Measurements from ENCODE around the gene CHST8.

DNA sequence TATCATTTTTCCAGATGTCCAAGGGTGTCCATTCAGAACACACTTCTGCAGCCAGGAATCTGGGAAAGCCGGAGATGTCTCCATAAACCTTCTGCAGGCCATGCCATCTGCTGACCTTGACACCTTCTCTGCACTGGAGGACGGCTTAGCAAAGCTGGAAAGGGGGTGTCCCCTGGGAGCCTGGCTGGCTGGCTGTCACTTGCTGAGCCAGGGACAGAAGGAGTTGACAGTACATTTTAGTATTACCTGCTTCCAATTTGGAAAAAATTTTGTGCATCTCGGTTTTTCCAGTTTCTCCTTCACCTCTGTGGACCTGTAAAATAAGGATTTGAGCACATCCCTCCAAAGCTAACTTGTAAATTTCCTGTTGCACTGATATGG lies 8.1 kb upstream of the CHST8 start:
- TF ChIP-seq, protein P1, sequence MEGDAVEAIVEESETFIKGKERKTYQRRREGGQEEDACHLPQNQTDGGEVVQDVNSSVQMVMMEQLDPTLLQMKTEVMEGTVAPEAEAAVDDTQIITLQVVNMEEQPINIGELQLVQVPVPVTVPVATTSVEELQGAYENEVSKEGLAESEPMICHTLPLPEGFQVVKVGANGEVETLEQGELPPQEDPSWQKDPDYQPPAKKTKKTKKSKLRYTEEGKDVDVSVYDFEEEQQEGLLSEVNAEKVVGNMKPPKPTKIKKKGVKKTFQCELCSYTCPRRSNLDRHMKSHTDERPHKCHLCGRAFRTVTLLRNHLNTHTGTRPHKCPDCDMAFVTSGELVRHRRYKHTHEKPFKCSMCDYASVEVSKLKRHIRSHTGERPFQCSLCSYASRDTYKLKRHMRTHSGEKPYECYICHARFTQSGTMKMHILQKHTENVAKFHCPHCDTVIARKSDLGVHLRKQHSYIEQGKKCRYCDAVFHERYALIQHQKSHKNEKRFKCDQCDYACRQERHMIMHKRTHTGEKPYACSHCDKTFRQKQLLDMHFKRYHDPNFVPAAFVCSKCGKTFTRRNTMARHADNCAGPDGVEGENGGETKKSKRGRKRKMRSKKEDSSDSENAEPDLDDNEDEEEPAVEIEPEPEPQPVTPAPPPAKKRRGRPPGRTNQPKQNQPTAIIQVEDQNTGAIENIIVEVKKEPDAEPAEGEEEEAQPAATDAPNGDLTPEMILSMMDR (conservative IDR thresholded peaks at IDR 0.05): no peak
- no peak for TF ChIP-seq EZH2 (IDR thresholded peaks at IDR 0.05; ENCODE audit: low read depth)
